HG03378 (cell line): Measurements from ENCODE around the gene KCTD2.
"Not testable (repeated sequence)": the region's sequence is repeated elsewhere in the genome, so short reads cannot be mapped to it uniquely, and the experiment has no call there.

ENCODE experiments used
- ATAC-seq: cut with Tn5 transposase; IDR thresholded peaks from one replicate; pipeline ENCODE4 v1.9.1; 2021; ENCODE audit warnings: mild to moderate bottlenecking, moderate library complexity; ENCODE audit not compliant: unreplicated experiment

KCTD2 gene

GRCh38 chr17:75019710-75020109, 27.3 kb upstream of the KCTD2 start:
- ATAC-seq, result no peak

GRCh38 chr17:75020331-75021110, 26.5 kb upstream of the KCTD2 start:
- no peak for ATAC-seq

- no peak for ATAC-seq
Observed at GRCh38 chr17:75024686-75025397, 22.2 kb upstream of the KCTD2 start.

- not testable (repeated sequence) for ATAC-seq
Observed at GRCh38 chr17:75025398-75025734, 21.7 kb upstream of the KCTD2 start.

- not testable (repeated sequence) for ATAC-seq
Observed at GRCh38 chr17:75026650-75027049, 20.4 kb upstream of the KCTD2 start.

GRCh38 chr17:75030161-75030560, 16.9 kb upstream of the KCTD2 start:
- no peak for ATAC-seq

- ATAC-seq, result no peak
Observed at GRCh38 chr17:75031972-75032719, 14.9 kb upstream of the KCTD2 start.

GRCh38 chr17:75032720-75033280, 14.2 kb upstream of the KCTD2 start:
- no peak for ATAC-seq

GRCh38 chr17:75033346-75034235, 13.4 kb upstream of the KCTD2 start:
- peak; percentile 45 for ATAC-seq

GRCh38 chr17:75034236-75034908, 12.7 kb upstream of the KCTD2 start:
- ATAC-seq, result peak; percentile 28

- no peak for ATAC-seq
Observed at GRCh38 chr17:75036643-75037268, 10.3 kb upstream of the KCTD2 start.

- ATAC-seq, result no peak
Observed at GRCh38 chr17:75039238-75039637, 7.8 kb upstream of the KCTD2 start.

- ATAC-seq, result no peak
Observed at GRCh38 chr17:75041656-75042280, 5.3 kb upstream of the KCTD2 start.

GRCh38 chr17:75043789-75044188, 3.2 kb upstream of the KCTD2 start:
- ATAC-seq, result not testable (repeated sequence)

GRCh38 chr17:75044716-75045115, 2.3 kb upstream of the KCTD2 start:
- ATAC-seq, result no peak

GRCh38 chr17:75045946-75046406, 1.0 kb upstream of the KCTD2 start:
- not testable (repeated sequence) for ATAC-seq

- ATAC-seq, result no peak
Observed at GRCh38 chr17:75047398-75048098, 523 bp downstream of the KCTD2 start.

GRCh38 chr17:75048249-75048878, 1.3 kb downstream of the KCTD2 start:
- ATAC-seq, result no peak
